A549 (cell line): ENCODE data around the gene MAN1C1.

Experiments
- CHD4 ChIP-seq: fragments of 200-600 bp; sonication (generic); IDR thresholded peaks from 2 replicates; pipeline ENCODE4 v1.6.1; 2016; ENCODE audit warnings: antibody characterized with exemption, mild to moderate bottlenecking, borderline replicate concordance
- JUN ChIP-seq, 2 experiments: fragments of >200 bp; sonication (Bioruptor Twin); formaldehyde crosslinking; IDR thresholded peaks; 2 replicates in 1 of 2; 3 replicates in 1 of 2; pipeline ENCODE4 v1.6.1; 2016 to 2017
- KDM1A ChIP-seq: fragments of 200-600 bp; sonication (generic); IDR thresholded peaks from 2 replicates; pipeline ENCODE4 v1.6.1; 2016; ENCODE audit warnings: low read depth, mild to moderate bottlenecking
- PHF8 ChIP-seq: fragments of 200-600 bp; sonication (generic); IDR thresholded peaks from 2 replicates; pipeline ENCODE4 v1.6.1; 2016; ENCODE audit warnings: low read depth, mild to moderate bottlenecking, antibody characterized with exemption, moderate library complexity, borderline replicate concordance
- POLR2A ChIP-seq: IDR thresholded peaks from 2 replicates; pipeline ENCODE4 v1.6.1; 2012; ENCODE audit warnings: mild to moderate bottlenecking, low read length
- POLR2AphosphoS2 ChIP-seq: conservative IDR thresholded peaks from 2 replicates; pipeline ENCODE4 v1.6.1; 2012; ENCODE audit warnings: low read length, improper control_type of control experiment, inconsistent platforms
- RARB ChIP-seq: fragments of 250-450 bp; sonication (Bioruptor Pico); IDR thresholded peaks from 2 replicates; pipeline ENCODE4 v1.8.0; 2021; ENCODE audit warnings: mild to moderate bottlenecking, moderate library complexity
- TP53 ChIP-seq: fragments of 250-450 bp; sonication (Bioruptor Pico); IDR thresholded peaks from 2 replicates; pipeline ENCODE4 v1.5.0; 2021; ENCODE audit warnings: mild to moderate bottlenecking, moderate library complexity
- TF ChIP-seq, protein P1 (sequence below): fragments of >200 bp; sonication (Bioruptor Twin); formaldehyde crosslinking; IDR thresholded peaks from 3 replicates; pipeline ENCODE4 v1.5.1; 2016

- TF ChIP-seq, protein P1, sequence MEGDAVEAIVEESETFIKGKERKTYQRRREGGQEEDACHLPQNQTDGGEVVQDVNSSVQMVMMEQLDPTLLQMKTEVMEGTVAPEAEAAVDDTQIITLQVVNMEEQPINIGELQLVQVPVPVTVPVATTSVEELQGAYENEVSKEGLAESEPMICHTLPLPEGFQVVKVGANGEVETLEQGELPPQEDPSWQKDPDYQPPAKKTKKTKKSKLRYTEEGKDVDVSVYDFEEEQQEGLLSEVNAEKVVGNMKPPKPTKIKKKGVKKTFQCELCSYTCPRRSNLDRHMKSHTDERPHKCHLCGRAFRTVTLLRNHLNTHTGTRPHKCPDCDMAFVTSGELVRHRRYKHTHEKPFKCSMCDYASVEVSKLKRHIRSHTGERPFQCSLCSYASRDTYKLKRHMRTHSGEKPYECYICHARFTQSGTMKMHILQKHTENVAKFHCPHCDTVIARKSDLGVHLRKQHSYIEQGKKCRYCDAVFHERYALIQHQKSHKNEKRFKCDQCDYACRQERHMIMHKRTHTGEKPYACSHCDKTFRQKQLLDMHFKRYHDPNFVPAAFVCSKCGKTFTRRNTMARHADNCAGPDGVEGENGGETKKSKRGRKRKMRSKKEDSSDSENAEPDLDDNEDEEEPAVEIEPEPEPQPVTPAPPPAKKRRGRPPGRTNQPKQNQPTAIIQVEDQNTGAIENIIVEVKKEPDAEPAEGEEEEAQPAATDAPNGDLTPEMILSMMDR = no peak
- TF ChIP-seq POLR2AphosphoS2 (no peak), KDM1A (no peak), POLR2A (no peak), PHF8 (no peak), TP53 (CRISPR knock-in tag) (no peak), JUN (IDR thresholded peaks at IDR 0.05) (no peak), CHD4 (no peak), RARB (CRISPR knock-in tag) (no peak)
These were observed 74.6 kb downstream of the MAN1C1 start for GRCh38 chr1:25691211-25691610.
